Cerebellar cortex (tissue), 1 donor: ENCODE measurements around the gene DRD1.
"Not testable (repeated sequence)": the region's sequence is repeated elsewhere in the genome, so short reads cannot be mapped to it uniquely, and the experiment has no call there.

Experiments used
- DNase-seq: peaks from one replicate; pipeline ENCODE4 v3.0.0-alpha.2; 2015; ENCODE audit warnings: low spot score

DRD1 gene

GRCh38 chr5:175467983-175468690, 24.2 kb upstream of the DRD1 start:
- no peak for DNase-seq

- peak; percentile 37 for DNase-seq
Measured at GRCh38 chr5:175466700-175467318, 22.8 kb upstream of the DRD1 start.

DNA sequence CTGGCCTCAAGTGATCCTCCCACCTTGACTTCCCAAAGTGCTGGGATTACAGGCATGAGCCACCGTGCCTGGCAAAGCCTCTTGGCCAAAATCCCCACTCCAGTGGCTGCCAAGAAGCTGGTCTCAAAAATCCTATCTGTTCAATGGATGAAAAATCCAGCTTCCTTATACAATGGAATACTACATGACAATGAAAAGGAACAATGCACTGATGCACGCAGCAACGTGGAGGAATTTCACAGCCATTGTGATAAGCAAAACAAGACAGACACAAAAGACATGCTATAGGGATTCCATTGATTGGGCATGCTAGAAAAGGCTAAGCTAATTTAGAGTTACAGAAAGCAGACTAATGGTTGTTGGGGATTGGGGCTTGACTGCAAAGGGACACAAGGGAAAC, 21.3 kb upstream of the DRD1 start:
- no peak for DNase-seq

GRCh38 chr5:175464942-175465233, 20.9 kb upstream of the DRD1 start:
- no peak for DNase-seq

- DNase-seq = peak; percentile 73
Measured at GRCh38 chr5:175464074-175464941, 20.3 kb upstream of the DRD1 start.

- DNase-seq = no peak
Measured at GRCh38 chr5:175463641-175464040, 19.7 kb upstream of the DRD1 start.

GRCh38 chr5:175461370-175461769, 17.4 kb upstream of the DRD1 start:
- no peak for DNase-seq

DNA sequence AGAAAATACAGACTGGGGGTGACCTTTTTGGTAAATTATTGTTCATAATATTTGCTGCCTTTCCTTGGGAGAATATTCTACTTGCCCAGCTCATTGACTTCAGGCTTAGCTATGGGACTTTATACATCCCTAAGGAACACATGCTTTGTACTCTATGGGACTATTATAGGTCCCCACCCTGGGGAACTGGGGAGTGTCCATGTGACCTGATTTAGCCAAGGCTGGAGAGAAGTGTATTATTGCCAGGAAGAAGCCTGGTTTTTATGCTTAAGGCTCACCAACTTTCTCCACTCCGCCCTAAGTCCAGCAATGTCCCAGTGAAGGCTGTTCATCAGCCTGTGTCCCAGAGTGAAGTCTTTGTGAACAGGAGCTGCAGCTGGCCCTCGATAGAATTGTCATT, 16.6 kb upstream of the DRD1 start:
- no peak for DNase-seq

DNA sequence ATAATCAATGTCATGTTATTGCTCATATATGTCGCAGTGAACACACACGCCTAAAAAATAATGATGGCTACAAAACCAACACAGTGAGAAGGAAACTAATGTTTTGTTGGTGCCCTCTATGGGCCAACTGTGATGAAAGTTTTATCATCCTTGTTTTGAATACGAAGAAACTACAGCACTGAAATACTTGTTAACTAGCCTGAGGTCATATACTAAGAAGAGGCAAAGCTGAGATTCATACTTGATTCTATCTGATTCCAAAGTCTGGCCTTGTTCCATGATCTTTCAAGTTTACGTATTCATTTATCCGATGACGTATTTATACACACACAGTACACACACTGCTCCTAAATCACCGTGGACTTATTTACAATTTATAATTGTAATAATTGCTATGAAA, 16.1 kb upstream of the DRD1 start:
- no peak for DNase-seq

DNA sequence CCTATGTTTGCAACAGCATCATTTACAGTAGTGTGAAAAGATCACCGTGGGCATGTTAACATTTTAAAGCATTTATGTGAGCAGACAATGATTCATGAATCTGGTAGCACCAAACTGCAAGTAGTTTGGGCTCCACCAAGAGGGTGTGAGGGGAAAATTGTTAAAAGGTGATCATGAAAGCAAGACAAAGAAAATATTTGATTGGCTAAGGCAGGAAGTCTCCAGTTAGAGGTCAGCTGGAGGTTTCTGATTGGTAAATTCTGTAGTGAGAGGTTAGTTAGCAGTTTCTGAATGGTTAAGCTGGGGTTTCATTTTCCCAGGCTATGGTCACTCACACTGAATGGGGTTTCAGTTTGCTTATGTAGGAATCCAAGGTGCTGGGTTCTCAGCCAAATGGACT, 13.5 kb upstream of the DRD1 start:
- no peak for DNase-seq

GRCh38 chr5:175456105-175456742, 12.2 kb upstream of the DRD1 start:
- no peak for DNase-seq

- not testable (repeated sequence) for DNase-seq
Measured at GRCh38 chr5:175454338-175454737, 10.4 kb upstream of the DRD1 start.

DNA sequence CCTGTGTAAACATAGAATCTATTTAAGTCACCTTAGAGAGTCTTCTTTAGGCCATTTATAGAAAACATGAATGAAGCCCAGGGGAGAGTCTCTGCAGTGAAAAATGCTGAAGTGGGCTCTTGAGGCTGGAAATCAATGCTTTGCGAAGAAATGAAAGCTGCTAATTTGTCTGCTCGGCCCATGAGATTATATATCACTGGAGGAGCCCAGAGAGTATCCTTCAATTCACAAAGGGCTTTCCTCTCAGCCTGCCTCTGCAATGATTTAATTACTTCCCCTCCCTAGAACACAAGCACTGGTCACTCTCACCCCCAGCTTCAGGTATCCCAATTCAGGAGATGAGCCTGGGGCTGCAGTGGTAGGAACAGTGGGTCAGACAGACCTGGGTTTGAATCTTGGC, 8.2 kb upstream of the DRD1 start:
- no peak for DNase-seq

DNA sequence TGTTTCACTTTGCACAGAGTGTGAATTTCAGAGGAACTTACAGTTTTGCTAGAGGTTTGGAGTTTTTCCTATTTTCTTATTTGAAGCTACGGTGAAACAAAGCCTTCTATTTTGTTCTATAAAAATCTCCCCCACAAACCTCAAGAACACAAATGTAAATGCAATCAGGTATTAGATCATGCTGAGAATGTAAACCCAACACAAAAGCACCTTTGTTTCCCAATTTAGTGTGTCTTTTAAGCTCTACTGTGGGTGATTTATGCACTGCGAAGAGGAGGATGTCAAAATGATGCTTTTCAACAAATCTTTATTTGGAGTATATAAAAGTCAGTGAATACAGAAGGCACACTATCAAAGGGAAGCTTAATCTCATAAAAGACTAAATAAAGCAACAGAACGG, 4.3 kb upstream of the DRD1 start:
- no peak for DNase-seq

GRCh38 chr5:175447571-175447970, 3.6 kb upstream of the DRD1 start:
- no peak for DNase-seq

DNA sequence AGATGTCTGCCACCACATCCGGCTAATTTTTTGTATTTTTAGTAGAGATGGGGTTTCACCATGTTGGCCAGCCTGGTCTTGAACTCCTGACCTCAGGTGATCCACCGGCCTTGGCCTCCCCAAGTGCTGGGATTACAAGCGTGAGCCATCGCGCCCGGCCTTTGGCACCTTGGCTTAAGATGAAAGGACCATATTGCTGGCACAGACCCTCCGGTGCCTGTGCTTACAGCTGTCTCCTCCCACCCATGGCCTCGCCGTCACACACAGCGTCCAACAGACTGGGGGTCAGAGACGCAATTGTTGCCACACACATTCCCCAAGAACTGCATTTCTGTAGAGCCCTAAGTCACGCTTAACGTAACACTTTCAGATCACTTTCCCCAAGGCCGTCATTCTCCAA, 2.4 kb upstream of the DRD1 start:
- not testable (repeated sequence) for DNase-seq

GRCh38 chr5:175444905-175445456, 999 bp upstream of the DRD1 start:
- no peak for DNase-seq

- DNase-seq = no peak
Measured at GRCh38 chr5:175443514-175444059, 395 bp downstream of the DRD1 start.

DNA sequence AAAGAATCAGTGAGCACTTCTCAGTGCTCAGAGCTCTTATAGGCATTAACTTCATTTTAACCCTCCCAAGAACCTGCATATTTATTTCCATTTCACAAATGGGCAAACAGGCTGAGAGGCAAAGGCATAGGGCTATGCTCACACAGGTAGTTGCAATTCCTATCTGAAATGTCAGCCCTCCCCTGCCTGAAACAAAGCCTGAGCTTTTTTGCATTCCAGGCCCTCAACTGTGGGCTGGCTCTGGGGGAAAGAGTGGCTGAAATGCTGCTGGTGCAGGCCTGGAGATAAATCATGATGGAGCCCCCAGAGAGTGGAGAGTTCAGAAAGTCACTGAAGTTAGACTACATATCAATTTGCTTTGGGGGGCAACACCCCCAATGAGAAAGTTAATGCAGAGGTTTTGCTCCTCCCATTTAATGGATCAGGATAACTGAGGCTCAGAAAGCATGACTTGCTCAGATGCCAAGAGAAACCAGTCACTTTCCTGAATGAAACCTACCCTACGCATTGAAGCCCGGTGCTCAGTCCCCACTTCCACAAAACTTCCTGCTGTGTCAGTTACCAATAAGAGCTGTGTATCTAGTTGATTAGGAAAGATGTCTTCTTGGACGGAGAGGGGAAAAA, 5.6 kb downstream of the DRD1 start:
- DNase-seq = no peak

DNA sequence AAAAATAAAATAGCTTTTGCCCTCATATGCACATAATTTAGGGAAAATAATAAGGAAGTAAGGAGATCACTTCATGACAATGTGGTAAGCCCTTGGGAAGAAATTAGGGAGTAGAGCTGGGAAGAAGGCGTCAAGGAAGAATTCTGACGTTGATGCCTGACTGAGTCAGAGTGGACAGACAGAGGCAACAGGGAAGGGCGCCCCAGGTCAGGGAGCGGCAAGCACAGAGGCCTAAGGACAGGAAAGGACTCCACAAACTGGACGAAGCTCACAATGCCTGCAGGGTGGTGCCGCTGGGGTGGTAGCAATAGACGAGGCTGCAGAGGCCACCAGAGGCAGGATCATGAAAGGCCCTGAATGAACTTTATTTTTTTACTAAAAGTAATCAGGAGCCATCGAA, 7.6 kb downstream of the DRD1 start:
- DNase-seq = no peak

DNA sequence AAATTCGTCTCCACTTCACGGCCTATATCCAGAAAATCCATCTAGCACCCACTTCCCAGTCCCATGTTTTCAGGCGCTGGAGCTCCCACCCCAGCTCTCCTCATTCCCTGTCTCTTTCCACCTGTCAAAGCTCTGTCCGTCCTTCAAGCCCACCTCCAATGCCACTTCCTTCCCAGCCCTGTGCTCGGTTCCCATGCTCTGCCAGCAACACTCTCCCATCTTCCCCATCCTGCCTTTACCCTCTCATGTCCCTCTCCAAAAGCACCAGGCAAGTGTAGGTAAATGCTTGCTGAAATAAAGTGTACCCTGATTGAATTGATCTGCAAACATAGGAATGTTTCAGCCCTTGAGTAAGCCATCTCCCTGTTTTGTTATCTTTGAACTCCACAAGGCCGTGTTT, 9.2 kb downstream of the DRD1 start:
- no peak for DNase-seq

DNA sequence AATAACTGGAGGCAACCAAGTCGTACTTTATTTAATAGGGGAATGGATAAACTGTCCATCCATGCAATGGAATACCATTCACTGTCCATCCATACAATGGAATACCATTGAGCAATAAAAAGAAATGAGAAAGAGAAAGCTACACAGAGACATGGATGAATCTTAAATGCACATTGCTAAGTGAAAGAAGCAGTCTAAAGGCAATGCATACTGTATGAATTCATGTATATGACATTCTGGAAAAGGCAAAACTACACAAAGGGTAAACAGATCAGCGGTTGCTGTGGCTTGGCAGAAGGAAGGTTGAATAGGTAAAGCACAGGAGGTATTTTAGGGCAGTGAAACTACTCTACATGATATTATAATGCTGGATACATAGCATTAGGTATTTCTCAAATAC, 16.2 kb downstream of the DRD1 start:
- no peak for DNase-seq
